Activated naive CD8-positive, alpha-beta T cell treated with anti-CD3 and anti-CD28 coated beads, Interleukin-2, amount 10 ng/mL, durations not matched to agents 7 days and 5 days (primary cell): ENCODE results near the gene SLC35G4. TPM values are rescaled to one million over a fixed set of nuclear protein-coding genes. Genes with fewer than 3 reads are reported as not detected.
A peak's percentile ranks its signal among the peaks of the same experiment; 100 is the strongest.
"Not testable (repeated sequence)": the region's sequence is repeated elsewhere in the genome, so short reads cannot be mapped to it uniquely, and the experiment has no call there.

ENCODE experiments used
- ATAC-seq: fragments of 150-1000 bp; cut with Tn5 transposase; one replicate; pipeline ENCODE4 v1.10.0; 2021; ENCODE audit warnings: low read depth, moderate library complexity
- POLR2A ChIA-PET: fragments of 350-600 bp; sonication (Branson Sonifier 250); formaldehyde crosslinking; loops from one replicate; lab custom pipeline; 2021; ENCODE audit warnings: antibody characterized with exemption; lab: Charles Lee
- DNase-seq: peaks from one replicate; pipeline ENCODE4 v3.0.0; 2021
- H3K27ac Mint-ChIP-seq: one replicate; pipeline ENCODE4 v1.8.0; 2022; ENCODE audit warnings: mild to moderate bottlenecking, mixed read lengths
- H3K27me3 Mint-ChIP-seq: one replicate; pipeline ENCODE4 v1.8.0; 2022; ENCODE audit warnings: mild to moderate bottlenecking, moderate library complexity, mixed read lengths
- H3K36me3 Mint-ChIP-seq: one replicate; pipeline ENCODE4 v1.8.0; 2021; ENCODE audit warnings: mild to moderate bottlenecking, mixed read lengths
- H3K4me1 Mint-ChIP-seq: one replicate; pipeline ENCODE4 v1.8.0; 2021; ENCODE audit warnings: mixed read lengths
- H3K4me3 Mint-ChIP-seq: one replicate; pipeline ENCODE4 v1.8.0; 2022; ENCODE audit warnings: mild to moderate bottlenecking, moderate library complexity, mixed read lengths
- H3K9me3 Mint-ChIP-seq: one replicate; pipeline ENCODE4 v1.8.0; 2021; ENCODE audit warnings: mixed read lengths
- total RNA-seq, 2 experiments: library from RNA; stranded (reverse); gene quantifications; one replicate each; pipeline ENCODE4 v1.2.3, GENCODE V29; 2021

The SLC35G4 gene
- total RNA-seq, 2 experiments from 2014 or later = not detected

DNA sequence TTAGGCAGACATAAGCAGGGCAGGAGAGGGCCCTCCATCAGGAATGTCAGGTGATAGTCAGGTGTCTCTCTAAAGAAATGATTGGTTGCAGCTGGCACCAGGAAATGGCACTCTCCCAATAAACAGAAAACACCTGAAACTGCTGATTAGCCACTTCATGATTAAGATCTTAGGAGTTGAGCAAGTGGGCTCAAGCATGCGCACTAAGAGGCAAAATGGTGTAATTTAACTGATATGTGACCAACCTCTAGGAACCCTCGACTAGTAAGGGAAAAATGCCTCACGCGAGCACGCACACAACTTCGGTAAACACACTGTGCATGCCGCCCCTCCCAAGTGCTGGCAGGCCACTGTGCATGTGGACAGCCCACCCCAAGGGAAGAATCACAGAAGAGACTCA is 23.8 kb upstream of the SLC35G4 start:
- ATAC-seq = no peak

DNA sequence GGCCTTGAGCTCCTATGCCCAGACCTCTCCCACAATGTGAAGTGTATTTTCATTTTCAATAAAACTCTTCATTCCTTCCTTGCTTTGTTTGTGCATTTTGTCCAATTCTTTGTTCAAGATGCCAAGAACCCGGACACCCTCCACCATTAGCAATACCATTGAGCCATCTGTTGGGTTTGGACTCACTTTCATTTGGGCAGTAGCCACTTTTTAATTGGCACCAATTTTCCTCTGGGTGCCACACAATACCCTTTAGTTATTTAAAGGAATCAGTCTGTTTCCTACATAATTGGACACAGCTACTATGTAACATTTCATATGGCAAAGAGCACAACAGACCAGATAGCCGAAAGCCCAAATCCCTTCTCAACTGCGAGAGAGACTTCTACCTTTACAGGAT is 22.5 kb upstream of the SLC35G4 start:
- POLR2A ChIA-PET = no interaction called here
- peaks cover 3% of the 10 kb centered on the region for H3K36me3 Mint-ChIP-seq
- H3K4me3 Mint-ChIP-seq = peak overlapping the region; percentile 47
- H3K4me1 Mint-ChIP-seq = peaks cover 19% of the 10 kb centered on the region
- DNase-seq = no peak
- no peaks in the 10 kb centered on the region for H3K9me3 Mint-ChIP-seq
- H3K27me3 Mint-ChIP-seq = peaks cover 47% of the 10 kb centered on the region
- no peak for ATAC-seq
- H3K27ac Mint-ChIP-seq = no peak overlapping the region

More for the DNA sequence above, 23.8 kb upstream of the SLC35G4 start:
- H3K27ac Mint-ChIP-seq = no peak overlapping the region
- no peak overlapping the region for H3K4me3 Mint-ChIP-seq
- no peaks in the 10 kb centered on the region for H3K9me3 Mint-ChIP-seq
- peaks cover 3% of the 10 kb centered on the region for H3K36me3 Mint-ChIP-seq
- peaks cover 42% of the 10 kb centered on the region for H3K27me3 Mint-ChIP-seq
- no peak for DNase-seq
- peaks cover 19% of the 10 kb centered on the region for H3K4me1 Mint-ChIP-seq
- POLR2A ChIA-PET = no interaction called here

DNA sequence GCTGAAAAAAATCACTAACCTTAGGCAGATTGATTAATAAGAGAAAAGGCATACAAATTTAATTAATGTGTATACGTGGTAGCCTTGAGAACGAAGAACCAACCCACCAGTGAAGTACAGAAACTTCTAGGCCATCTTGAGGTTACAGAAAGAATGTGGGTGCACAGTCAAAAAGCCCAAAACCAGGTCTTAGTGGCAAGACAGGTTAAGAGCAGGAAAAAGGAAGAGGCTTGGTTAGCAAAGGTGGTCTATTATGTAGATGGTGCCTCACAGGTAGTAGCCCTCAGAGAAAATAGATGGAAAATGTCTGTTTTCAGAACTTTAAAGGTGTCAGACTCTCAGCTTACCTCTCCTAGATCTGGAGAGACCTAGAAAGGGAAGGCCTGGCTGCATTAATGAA is 22.0 kb upstream of the SLC35G4 start:
- no peaks in the 10 kb centered on the region for H3K9me3 Mint-ChIP-seq

DNA sequence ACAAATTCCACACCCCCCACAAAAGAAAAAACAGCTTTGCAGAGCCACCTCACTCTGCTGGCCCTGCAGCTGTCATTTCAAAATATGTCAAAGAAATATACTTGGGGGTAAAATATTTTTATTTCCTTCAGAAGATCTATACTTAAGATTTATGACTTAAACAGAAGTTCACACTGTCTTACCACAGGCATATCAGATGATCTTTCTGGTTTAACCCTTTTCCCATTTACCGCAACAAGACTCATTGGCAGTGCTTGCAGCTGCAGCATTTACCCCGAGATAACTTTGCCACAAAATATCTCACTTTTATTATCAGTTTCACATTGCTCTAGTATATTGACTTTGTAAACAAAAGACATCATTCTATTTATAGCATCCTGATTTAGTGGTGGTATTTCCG is 21.6 kb upstream of the SLC35G4 start:
- DNase-seq = no peak
- H3K4me3 Mint-ChIP-seq = peak overlapping the region; percentile 47
- ATAC-seq = peak; percentile 64
- POLR2A ChIA-PET = no interaction called here
- peaks cover 43% of the 10 kb centered on the region for H3K27me3 Mint-ChIP-seq
- H3K36me3 Mint-ChIP-seq = peaks cover 3% of the 10 kb centered on the region
- H3K4me1 Mint-ChIP-seq = peaks cover 19% of the 10 kb centered on the region
- no peaks in the 10 kb centered on the region for H3K9me3 Mint-ChIP-seq
- no peak overlapping the region for H3K27ac Mint-ChIP-seq

More for the DNA sequence above, 22.0 kb upstream of the SLC35G4 start:
- Mint-ChIP-seq H3K27ac (no peak overlapping the region), H3K4me3 (peak overlapping the region; percentile 47), H3K36me3 (peaks cover 3% of the 10 kb centered on the region), H3K4me1 (peaks cover 19% of the 10 kb centered on the region), H3K27me3 (peaks cover 47% of the 10 kb centered on the region)
- peak; percentile 73 for ATAC-seq
- DNase-seq = no peak
- POLR2A ChIA-PET = no interaction called here

DNA sequence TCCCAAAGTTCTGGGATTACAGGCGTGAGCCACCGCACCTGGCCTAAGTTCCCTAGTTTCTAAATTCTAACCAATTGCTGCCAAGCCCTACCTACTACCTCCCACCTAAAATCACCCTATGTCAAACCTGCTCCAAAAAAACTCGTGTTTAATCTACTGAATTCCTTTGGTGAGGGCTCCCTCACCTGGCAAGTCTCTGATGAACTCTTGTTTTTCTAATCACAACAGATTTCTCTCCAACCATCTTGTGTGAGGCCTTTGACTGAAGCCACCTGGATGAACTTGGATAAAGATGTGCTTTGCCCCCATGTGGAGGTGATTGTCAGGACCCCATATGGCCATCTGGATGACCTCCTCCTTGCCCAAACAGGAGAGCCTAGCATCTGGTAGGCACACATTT is 17.4 kb upstream of the SLC35G4 start:
- H3K27ac Mint-ChIP-seq = no peak overlapping the region
- H3K4me3 Mint-ChIP-seq = no peak overlapping the region
- DNase-seq (no peak), ATAC-seq (no peak)
- H3K9me3 Mint-ChIP-seq = no peaks in the 10 kb centered on the region
- peaks cover 12% of the 10 kb centered on the region for H3K4me1 Mint-ChIP-seq
- peaks cover 29% of the 10 kb centered on the region for H3K27me3 Mint-ChIP-seq
- peaks cover under 1% of the 10 kb centered on the region for H3K36me3 Mint-ChIP-seq
- POLR2A ChIA-PET = no interaction called here

DNA sequence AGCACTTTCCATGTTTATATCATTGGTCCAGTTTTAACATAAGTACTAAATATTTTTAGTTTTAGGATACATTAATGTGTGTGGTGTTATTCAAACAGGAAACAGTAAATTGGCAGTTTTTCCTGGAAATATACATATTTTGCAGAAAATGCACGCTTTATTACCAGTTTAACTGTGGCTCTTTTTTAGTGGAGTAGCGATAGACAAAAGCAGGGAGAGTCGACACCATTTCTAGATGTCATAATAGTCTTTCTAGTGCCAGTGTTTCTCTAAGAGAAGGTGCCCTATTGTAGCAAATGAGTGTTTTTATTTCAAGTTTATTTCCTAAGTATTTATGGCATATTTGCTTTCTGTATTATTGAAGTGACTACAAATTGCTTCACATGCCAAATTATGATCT is 9.1 kb upstream of the SLC35G4 start:
- no peaks in the 10 kb centered on the region for H3K36me3 Mint-ChIP-seq
- H3K9me3 Mint-ChIP-seq = no peaks in the 10 kb centered on the region
- POLR2A ChIA-PET = no interaction called here
- ATAC-seq = no peak
- DNase-seq = no peak
- H3K27me3 Mint-ChIP-seq = peaks cover 21% of the 10 kb centered on the region
- H3K27ac Mint-ChIP-seq = no peak overlapping the region
- no peak overlapping the region for H3K4me3 Mint-ChIP-seq
- no peaks in the 10 kb centered on the region for H3K4me1 Mint-ChIP-seq

DNA sequence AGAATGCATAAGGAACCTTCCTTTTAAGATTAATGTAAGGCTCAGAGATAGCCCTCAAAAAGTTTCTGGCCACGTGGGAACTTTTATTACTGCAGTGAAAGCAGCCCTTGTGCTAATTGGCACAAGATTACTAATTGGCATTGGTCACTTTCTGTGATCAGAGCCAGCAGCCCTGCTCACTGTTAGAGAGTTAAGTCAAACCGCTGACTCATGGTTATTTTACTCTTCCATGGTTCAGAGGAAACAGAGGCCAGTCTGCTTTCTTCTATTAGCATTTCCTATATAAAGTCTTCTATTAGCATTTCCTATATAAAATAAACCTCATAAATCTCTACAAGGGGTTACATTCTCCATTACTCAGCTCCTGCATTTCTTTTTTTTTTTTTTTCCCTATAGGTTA is 1.5 kb upstream of the SLC35G4 start:
- Mint-ChIP-seq H3K27ac (no peak overlapping the region), H3K9me3 (no peaks in the 10 kb centered on the region)
- DNase-seq = no peak

DNA sequence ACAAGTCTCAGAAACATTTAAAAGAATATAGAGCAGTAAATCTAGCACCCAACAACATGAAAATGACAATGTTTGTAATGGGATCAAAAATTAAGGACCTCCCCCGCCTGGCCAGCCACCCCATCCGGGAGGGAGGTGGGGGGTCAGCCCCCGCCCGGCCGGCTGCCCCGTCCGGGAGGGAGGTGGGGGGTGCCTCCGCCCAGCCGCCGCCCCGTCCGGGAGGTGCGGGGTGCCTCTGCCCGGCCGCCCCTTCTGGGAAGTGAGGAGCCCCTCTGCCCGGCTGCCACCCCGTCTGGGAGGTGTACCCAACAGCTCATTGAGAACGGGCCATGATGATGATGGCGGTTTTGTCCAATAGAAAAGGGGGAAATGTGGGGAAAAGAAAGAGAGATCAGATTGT is 778 bp upstream of the SLC35G4 start:
- H3K36me3 Mint-ChIP-seq, H3K27me3 Mint-ChIP-seq, DNase-seq, H3K4me1 Mint-ChIP-seq, H3K4me3 Mint-ChIP-seq, H3K9me3 Mint-ChIP-seq, ATAC-seq, H3K27ac Mint-ChIP-seq, POLR2A ChIA-PET: not testable (repeated sequence)

More for the DNA sequence above, 1.5 kb upstream of the SLC35G4 start:
- H3K4me1 Mint-ChIP-seq = no peaks in the 10 kb centered on the region
- H3K36me3 Mint-ChIP-seq = no peaks in the 10 kb centered on the region
- H3K27me3 Mint-ChIP-seq = peaks cover 5% of the 10 kb centered on the region
- no peak overlapping the region for H3K4me3 Mint-ChIP-seq
- POLR2A ChIA-PET = no interaction called here
- no peak for ATAC-seq

DNA sequence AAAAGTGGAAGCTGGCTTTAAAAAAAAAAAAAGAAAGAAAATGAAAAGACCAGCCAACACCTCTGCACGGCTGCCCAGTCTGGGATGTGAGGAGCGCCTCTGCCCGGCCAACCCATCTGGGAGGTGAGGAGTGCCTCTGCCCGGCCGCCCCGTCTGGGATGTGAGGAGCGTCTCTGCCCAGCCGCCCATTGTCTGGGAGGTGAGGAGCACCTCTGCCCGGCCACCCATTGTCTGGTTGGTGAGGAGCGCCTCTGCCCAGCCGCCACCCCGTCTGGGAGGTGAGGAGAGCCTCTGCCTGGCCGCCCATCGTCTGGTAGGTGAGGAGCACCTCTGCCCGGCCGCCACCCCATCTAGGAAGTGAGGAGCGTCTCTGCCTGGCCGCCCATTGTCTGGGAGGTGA is 3.7 kb downstream of the SLC35G4 start:
- H3K4me3 Mint-ChIP-seq, H3K27me3 Mint-ChIP-seq, DNase-seq, H3K36me3 Mint-ChIP-seq, H3K4me1 Mint-ChIP-seq, H3K9me3 Mint-ChIP-seq, ATAC-seq, POLR2A ChIA-PET, H3K27ac Mint-ChIP-seq: not testable (repeated sequence)

DNA sequence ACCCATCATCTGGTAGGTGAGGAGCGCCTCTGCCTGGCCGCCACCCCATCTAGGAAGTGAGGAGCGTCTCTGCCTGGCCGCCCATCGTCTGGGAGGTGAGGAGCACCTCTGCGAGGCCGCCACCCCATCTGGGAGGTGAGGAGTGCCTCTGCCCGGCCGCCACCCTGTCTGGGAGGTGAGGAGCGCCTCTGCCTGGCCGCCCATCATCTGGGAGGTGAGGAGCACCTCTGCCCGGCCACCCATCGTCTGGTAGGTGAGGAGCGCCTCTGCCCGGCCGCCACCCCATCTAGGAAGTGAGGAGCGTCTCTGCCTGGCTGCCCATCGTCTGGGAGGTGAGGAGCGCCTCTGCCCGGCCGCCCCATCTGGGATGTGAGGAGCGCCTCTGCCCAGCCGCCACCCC is 4.2 kb downstream of the SLC35G4 start:
- H3K4me1 Mint-ChIP-seq, H3K4me3 Mint-ChIP-seq, ATAC-seq, DNase-seq, H3K9me3 Mint-ChIP-seq, H3K27me3 Mint-ChIP-seq, H3K27ac Mint-ChIP-seq, POLR2A ChIA-PET, H3K36me3 Mint-ChIP-seq: not testable (repeated sequence)

DNA sequence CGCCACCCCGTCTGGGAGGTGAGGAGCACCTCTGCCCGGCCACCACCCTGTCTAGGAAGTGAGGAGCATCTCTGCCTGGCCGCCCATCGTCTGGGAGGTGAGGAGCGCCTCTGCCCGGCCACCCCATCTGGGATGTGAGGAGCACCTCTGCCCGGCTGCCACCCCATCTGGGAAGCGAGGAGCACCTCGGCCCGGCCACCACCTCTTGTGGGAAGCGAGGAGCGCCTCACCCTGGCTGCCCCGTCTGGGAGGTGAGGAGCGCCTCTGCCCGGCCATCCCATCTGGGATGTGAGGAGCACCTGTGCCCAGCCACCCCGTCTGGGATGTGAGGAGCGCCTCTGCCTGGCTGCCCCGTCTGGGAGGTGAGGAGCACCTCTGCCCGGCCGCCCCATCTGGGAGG is 4.6 kb downstream of the SLC35G4 start:
- POLR2A ChIA-PET, H3K4me3 Mint-ChIP-seq, ATAC-seq, H3K36me3 Mint-ChIP-seq, H3K9me3 Mint-ChIP-seq, H3K27me3 Mint-ChIP-seq, DNase-seq, H3K4me1 Mint-ChIP-seq, H3K27ac Mint-ChIP-seq: not testable (repeated sequence)

DNA sequence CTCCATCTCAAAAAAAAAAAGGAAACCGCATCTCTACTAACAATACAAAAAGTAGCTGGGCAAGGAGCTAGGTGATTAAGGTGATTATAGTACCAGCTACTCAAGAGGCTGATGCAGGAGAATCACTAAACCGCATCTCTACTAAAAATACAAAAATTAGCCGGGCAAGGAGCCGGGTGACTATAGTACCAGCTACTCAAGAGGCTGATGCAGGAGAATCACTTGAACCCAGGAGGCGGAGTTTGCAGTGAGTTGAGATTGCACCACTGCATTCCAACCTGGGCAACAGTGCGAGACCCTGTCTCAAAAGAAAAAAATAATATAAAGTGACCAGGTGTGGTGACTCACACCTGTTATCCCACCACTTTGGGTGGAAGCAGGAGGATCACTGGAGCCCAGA is 5.6 kb downstream of the SLC35G4 start:
- H3K9me3 Mint-ChIP-seq, POLR2A ChIA-PET, DNase-seq, H3K4me3 Mint-ChIP-seq, H3K36me3 Mint-ChIP-seq, H3K27ac Mint-ChIP-seq, H3K4me1 Mint-ChIP-seq, ATAC-seq, H3K27me3 Mint-ChIP-seq: not testable (repeated sequence)

DNA sequence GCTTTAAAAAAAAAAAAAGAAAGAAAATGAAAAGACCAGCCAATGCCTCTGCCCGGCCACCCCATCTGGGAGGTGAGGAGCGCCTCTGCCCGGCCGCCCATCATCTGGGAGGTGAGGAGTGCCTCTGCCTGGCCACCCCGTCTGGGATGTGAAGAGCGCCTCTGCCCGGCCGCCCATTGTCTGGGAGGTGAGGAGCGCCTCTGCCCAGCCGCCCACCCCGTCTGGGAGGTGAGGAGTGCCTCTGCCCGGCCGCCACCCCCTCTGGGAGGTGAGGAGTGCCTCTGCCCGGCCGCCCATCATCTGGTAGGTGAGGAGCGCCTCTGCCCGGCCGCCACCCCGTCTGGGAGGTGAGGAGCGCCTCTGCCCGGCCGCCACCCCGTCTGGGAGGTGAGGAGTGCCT is 37.9 kb downstream of the SLC35G4 start:
- H3K4me1 Mint-ChIP-seq, H3K36me3 Mint-ChIP-seq, H3K27ac Mint-ChIP-seq, POLR2A ChIA-PET, H3K9me3 Mint-ChIP-seq, DNase-seq, ATAC-seq, H3K4me3 Mint-ChIP-seq, H3K27me3 Mint-ChIP-seq: not testable (repeated sequence)

DNA sequence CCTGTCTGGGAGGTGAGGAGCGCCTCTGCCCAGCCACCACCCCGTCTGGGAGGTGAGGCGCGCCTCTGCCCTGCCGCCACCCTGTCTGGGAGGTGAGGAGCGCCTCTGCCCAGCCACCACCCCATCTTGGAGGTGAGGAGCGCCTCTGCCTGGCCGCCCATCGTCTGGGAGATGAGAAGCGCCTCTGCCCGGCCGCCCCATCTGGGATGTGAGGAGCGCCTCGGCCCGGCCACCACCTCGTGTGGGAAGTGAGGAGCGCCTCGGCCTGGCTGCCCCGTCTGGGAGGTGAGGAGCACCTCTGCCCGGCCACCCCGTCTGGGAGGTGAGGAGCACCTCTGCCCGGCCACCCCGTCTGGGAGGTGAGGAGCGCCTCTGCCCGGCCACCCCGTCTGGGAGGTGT is 38.4 kb downstream of the SLC35G4 start:
- H3K27me3 Mint-ChIP-seq, H3K4me3 Mint-ChIP-seq, ATAC-seq, H3K27ac Mint-ChIP-seq, POLR2A ChIA-PET, H3K4me1 Mint-ChIP-seq, H3K9me3 Mint-ChIP-seq, H3K36me3 Mint-ChIP-seq, DNase-seq: not testable (repeated sequence)

DNA sequence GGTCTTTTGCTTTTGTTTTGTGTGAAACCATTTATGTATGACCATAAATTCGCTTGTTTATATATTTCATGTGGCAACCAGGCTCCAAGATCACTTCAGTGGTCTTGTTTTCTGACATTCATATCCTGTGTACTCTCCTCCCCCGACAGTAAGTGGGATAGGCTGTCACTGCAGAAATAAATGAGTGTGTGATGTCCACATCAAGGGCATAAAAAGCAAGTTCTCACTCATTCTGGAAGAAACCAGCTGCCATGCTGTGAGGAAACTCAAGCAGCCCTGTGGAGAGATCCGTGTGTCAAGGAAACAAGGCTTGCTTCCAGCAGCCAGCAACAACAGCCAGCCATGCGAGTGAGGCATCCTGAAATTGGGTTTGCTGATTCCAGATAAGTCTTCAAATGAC is 40.4 kb downstream of the SLC35G4 start:
- Mint-ChIP-seq H3K27ac (no peak overlapping the region), H3K4me3 (no peak overlapping the region), H3K27me3 (peaks cover 9% of the 10 kb centered on the region), H3K36me3 (no peaks in the 10 kb centered on the region), H3K9me3 (peaks cover 3% of the 10 kb centered on the region), H3K4me1 (no peaks in the 10 kb centered on the region)
- no peak for DNase-seq
- no peak for ATAC-seq
- POLR2A ChIA-PET = no interaction called here
